B cell (primary cell): ENCODE measurements around the gene SLC4A11. TPM values are rescaled to one million over a fixed set of nuclear protein-coding genes. Genes with fewer than 3 reads are reported as not detected.

Source experiments
- ATAC-seq: fragments of 200-7000 bp; cut with Tn5 transposase; one replicate; pipeline ENCODE4 v1.10.0; 2021; ENCODE audit warnings: low read depth, mild to moderate bottlenecking, moderate number of reproducible peaks, moderate library complexity
- CTCF ChIA-PET: fragments of 350-600 bp; sonication (Branson Sonifier 250); formaldehyde crosslinking; loops from one replicate; lab custom pipeline; 2021; ENCODE audit warnings: antibody characterized with exemption, inconsistent platforms; lab: Charles Lee
- POLR2A ChIA-PET: fragments of 350-600 bp; sonication (Branson Sonifier 250); formaldehyde crosslinking; loops from one replicate; lab custom pipeline; 2021; ENCODE audit warnings: antibody characterized with exemption; lab: Charles Lee
- DNase-seq: peaks from one replicate; pipeline ENCODE4 v3.0.0; 2013
- H2AFZ ChIP-seq: 2 replicates; pipeline ENCODE4 v1.6.1; 2012; ENCODE audit warnings: mild to moderate bottlenecking, low read depth, low read length; ENCODE audit not compliant: insufficient read depth, poor library complexity, severe bottlenecking
- H3K27ac ChIP-seq, 2 donors: 1 replicate in 1 of 2; 2 replicates in 1 of 2; pipeline ENCODE4 v1.5.1; 2012 to 2013; ENCODE audit warnings: low read length in 2 of 2, mild to moderate bottlenecking in 2 of 2, moderate library complexity in 1 of 2
- H3K27me3 ChIP-seq, 4 experiments: fragments of 200-600 bp in 1 of 4; sonication (generic) in 1 of 4; replicated peaks in 1 of 4; 1 replicate in 2 of 4; 2 replicates in 2 of 4; pipeline versions ENCODE4 v1.6.1 to v1.7.0; 2013 to 2016; ENCODE audit warnings: low read length in 3 of 4, mild to moderate bottlenecking in 2 of 4, mixed read lengths in 1 of 4, moderate library complexity in 1 of 4; ENCODE audit not compliant: insufficient read depth in 4 of 4, control insufficient read depth in 3 of 4; ENCODE audit errors: control extremely low read depth in 1 of 4
- H3K36me3 ChIP-seq, 2 experiments: replicated peaks in 1 of 2; 1 replicate in 1 of 2; 2 replicates in 1 of 2; pipeline versions ENCODE4 v1.6.1 to v1.7.1; 2013; ENCODE audit warnings: low read length in 1 of 2; ENCODE audit not compliant: insufficient read depth in 2 of 2, control insufficient read depth in 1 of 2; ENCODE audit errors: control extremely low read depth in 1 of 2, extremely low read depth in 1 of 2
- H3K4me1 ChIP-seq, 2 donors: fragments of 200-600 bp in 1 of 2; sonication (generic) in 1 of 2; 1 replicate in 1 of 2; 2 replicates in 1 of 2; pipeline versions ENCODE4 v1.5.1 to v1.6.1; 2013 to 2017; ENCODE audit warnings: low read length in 2 of 2; ENCODE audit not compliant: control insufficient read depth in 2 of 2, insufficient read depth in 2 of 2
- H3K4me2 ChIP-seq: replicated peaks from 2 replicates; pipeline ENCODE3; 2012; ENCODE audit warnings: mild to moderate bottlenecking, low read depth, low read length; ENCODE audit not compliant: poor library complexity, severe bottlenecking
- H3K4me3 ChIP-seq, 5 experiments: fragments of 200-600 bp in 1 of 5; sonication (generic) in 1 of 5; 1 replicate in 3 of 5; 2 replicates in 2 of 5; pipeline versions ENCODE4 v1.5.1 to v1.7.0; 2011 to 2016; ENCODE audit warnings: low read length in 4 of 5, mild to moderate bottlenecking in 4 of 5, low read depth in 2 of 5, control low read depth in 1 of 5, moderate library complexity in 1 of 5; ENCODE audit not compliant: insufficient read depth in 1 of 5; ENCODE audit errors: control extremely low read depth in 1 of 5, extremely low read depth in 1 of 5
- H3K79me2 ChIP-seq: fragments of 200-600 bp; sonication (generic); one replicate; pipeline ENCODE4 v1.6.0; 2016; ENCODE audit warnings: low read length; ENCODE audit not compliant: control insufficient read depth, insufficient read depth
- H3K9ac ChIP-seq: fragments of 200-600 bp; sonication (generic); 2 replicates; pipeline ENCODE4 v1.6.1; 2017; ENCODE audit warnings: mild to moderate bottlenecking, low read length, moderate library complexity
- H3K9me3 ChIP-seq, 3 donors: one replicate each; pipeline versions ENCODE4 v1.6.1 to v1.7.1; 2013; ENCODE audit warnings: low read length in 2 of 3; ENCODE audit not compliant: control insufficient read depth in 2 of 3, insufficient read depth in 1 of 3; ENCODE audit errors: control extremely low read depth in 1 of 3
- H4K20me1 ChIP-seq: 2 replicates; pipeline ENCODE4 v1.6.0; 2012; ENCODE audit warnings: mild to moderate bottlenecking, low read length; ENCODE audit not compliant: insufficient read depth, control insufficient read depth, poor library complexity, severe bottlenecking
- H3K27ac Mint-ChIP-seq: one replicate; pipeline ENCODE4 v1.8.0; 2021; ENCODE audit warnings: mixed read lengths
- H3K27me3 Mint-ChIP-seq: one replicate; pipeline ENCODE4 v1.8.0; 2021; ENCODE audit warnings: mixed read lengths
- H3K4me1 Mint-ChIP-seq: one replicate; pipeline ENCODE4 v1.8.0; 2021; ENCODE audit warnings: mixed read lengths
- H3K4me3 Mint-ChIP-seq: one replicate; pipeline ENCODE4 v1.8.0; 2021; ENCODE audit warnings: mixed read lengths
- H3K9me3 Mint-ChIP-seq: one replicate; pipeline ENCODE4 v1.8.0; 2022; ENCODE audit warnings: mixed read lengths; ENCODE audit not compliant: insufficient read depth
- EZH2 ChIP-seq: IDR thresholded peaks from 2 replicates; pipeline ENCODE4 v1.6.1; 2012; ENCODE audit warnings: borderline replicate concordance, low read depth, mild to moderate bottlenecking, moderate library complexity, low read length; ENCODE audit not compliant: insufficient read depth, poor library complexity, severe bottlenecking
- WGBS: methylation state at CpG from one replicate; pipeline ENCODE4 v1.1.5; 2013; ENCODE audit warnings: missing lambda C conversion rate; ENCODE audit not compliant: insufficient coverage; 5-methylcytosine and 5-hydroxymethylcytosine counted together
- intact Hi-C: fragments of 100-400 bp; cut with micrococcal nuclease; formaldehyde crosslinking; loops from one replicate; pipeline ENCODE4 v1.10.0; 2022
- polyA plus RNA-seq: library from polyadenylated mRNA; depleted of rRNA; stranded (reverse); fragments of >200 nt; gene quantifications from 2 replicates; pipeline ENCODE4 v1.2.3, GENCODE V29; 2012
- total RNA-seq, 2 donors: library from RNA; stranded (reverse); fragments of 120-200 nt in 1 of 2; gene quantifications; 1 replicate in 1 of 2; 2 replicates in 1 of 2; pipeline versions ENCODE4 v1.2.3 to v1.2.4, GENCODE V29; 2013 to 2022
- TF ChIP-seq, protein P1 (sequence below): fragments of 200-600 bp; IDR thresholded peaks from one replicate; pipeline ENCODE4 v1.8.0; 2022; ENCODE audit warnings: antibody characterized with exemption, mild to moderate bottlenecking

Gene SLC4A11
- total and polyA plus RNA-seq, 2 donors (not counting 1 experiment from before 2014, with no cell fraction given), result 0.85 to 1.6 TPM

DNA sequence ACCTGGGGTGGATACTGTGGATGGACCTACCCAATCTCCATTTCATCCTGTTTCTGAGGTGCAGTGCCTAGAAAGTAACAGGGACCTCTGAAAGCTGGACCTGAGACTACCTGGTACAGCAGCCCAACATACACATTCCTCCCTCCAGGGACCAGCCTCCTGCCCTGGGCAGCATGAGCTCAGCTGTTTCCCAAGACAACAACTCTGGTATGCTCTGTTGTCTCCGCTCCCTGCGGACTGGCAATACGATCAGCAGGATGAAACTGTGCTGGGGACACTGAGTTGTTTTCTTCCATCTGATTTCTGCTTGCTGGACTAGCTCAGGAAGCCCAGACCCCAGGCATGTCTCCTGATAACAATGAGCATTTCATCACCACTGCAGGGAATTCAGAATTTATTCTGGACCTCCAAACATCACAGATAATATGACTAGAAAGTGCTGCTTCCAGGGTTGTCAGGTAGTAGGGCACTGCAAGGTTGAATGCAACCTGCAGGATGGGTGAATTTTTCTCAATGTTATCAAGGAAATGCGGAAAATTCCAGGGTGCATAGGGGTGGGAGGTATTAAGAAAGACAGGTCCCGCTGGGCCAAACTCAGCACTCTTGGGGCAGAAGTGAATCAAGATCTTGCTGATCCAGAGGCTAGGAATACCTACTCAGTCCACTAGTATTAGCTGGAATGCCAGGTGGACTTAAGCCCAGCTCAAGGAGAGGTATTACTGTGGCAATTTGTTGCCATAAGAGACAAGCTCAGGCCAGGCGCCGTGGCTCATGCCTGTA is 38.9 kb upstream of the SLC4A11 start:
- H3K36me3 ChIP-seq, result peaks cover 6 to 8% of the 10 kb centered on the region in 2 experiments
- POLR2A ChIA-PET, result no interaction called here
- Mint-ChIP-seq H3K27me3 (no peaks in the 10 kb centered on the region), H3K4me3 (no peak overlapping the region), H3K4me1 (no peaks in the 10 kb centered on the region), H3K27ac (no peak overlapping the region), H3K9me3 (no peaks in the 10 kb centered on the region)
- H3K27me3 ChIP-seq, result no peaks in the 10 kb centered on the region
- no peak overlapping the region for H3K9ac ChIP-seq
- CTCF ChIA-PET, result interaction anchor here (2.9 kb wide), 1 partner anchor 59 kb away, joined by 14 read pairs; no protein-coding TSS in a partner anchor
- DNase-seq (no peak), ATAC-seq (no peak)
- H3K27ac ChIP-seq, result no peak overlapping the region
- H4K20me1 ChIP-seq, result no peaks in the 10 kb centered on the region
- H3K4me2 ChIP-seq, result no peak overlapping the region
- no peak for TF ChIP-seq EZH2
- TF ChIP-seq, protein P1, sequence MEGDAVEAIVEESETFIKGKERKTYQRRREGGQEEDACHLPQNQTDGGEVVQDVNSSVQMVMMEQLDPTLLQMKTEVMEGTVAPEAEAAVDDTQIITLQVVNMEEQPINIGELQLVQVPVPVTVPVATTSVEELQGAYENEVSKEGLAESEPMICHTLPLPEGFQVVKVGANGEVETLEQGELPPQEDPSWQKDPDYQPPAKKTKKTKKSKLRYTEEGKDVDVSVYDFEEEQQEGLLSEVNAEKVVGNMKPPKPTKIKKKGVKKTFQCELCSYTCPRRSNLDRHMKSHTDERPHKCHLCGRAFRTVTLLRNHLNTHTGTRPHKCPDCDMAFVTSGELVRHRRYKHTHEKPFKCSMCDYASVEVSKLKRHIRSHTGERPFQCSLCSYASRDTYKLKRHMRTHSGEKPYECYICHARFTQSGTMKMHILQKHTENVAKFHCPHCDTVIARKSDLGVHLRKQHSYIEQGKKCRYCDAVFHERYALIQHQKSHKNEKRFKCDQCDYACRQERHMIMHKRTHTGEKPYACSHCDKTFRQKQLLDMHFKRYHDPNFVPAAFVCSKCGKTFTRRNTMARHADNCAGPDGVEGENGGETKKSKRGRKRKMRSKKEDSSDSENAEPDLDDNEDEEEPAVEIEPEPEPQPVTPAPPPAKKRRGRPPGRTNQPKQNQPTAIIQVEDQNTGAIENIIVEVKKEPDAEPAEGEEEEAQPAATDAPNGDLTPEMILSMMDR, result no peak
- intact Hi-C loops, result no loop called here
- no peaks in the 10 kb centered on the region for H3K4me1 ChIP-seq
- no peak overlapping the region for H2AFZ ChIP-seq
- H3K79me2 ChIP-seq, result no peaks in the 10 kb centered on the region
- no peaks in the 10 kb centered on the region for H3K9me3 ChIP-seq
- no peak overlapping the region for H3K4me3 ChIP-seq
- 97% methylated on average over 6 of the region's 7 CpGs for WGBS

DNA sequence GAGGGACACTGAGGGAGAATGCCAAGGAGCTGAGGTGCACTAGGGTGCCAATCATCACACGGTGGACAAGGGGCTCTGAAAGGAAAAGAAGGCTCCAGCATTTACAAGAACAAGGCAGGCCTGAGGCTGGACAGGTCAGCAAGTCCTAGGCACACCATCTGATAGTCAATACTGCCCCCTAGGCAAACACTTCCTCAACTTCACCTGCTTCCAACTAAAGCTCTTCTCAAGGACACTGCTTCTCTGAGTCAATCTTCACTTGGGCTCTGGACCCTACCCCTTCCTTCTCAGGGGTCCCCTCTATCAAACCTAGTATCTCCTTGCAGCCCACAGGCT is 37.7 kb upstream of the SLC4A11 start:
- WGBS, result 67% methylated on average over 1 of the region's 1 CpG
- H3K4me3 Mint-ChIP-seq, result no peak overlapping the region
- no peaks in the 10 kb centered on the region for H3K4me1 ChIP-seq
- H3K79me2 ChIP-seq, result no peaks in the 10 kb centered on the region
- H3K4me1 Mint-ChIP-seq, result no peaks in the 10 kb centered on the region
- H3K27me3 Mint-ChIP-seq, result no peaks in the 10 kb centered on the region
- H3K4me2 ChIP-seq, result no peak overlapping the region
- H3K9me3 ChIP-seq, result no peaks in the 10 kb centered on the region
- intact Hi-C loops, result no loop called here
- POLR2A ChIA-PET, result no interaction called here
- H3K9me3 Mint-ChIP-seq, result no peaks in the 10 kb centered on the region
- H3K4me3 ChIP-seq, result no peak overlapping the region
- no peaks in the 10 kb centered on the region for H4K20me1 ChIP-seq
- DNase-seq (no peak), ATAC-seq (no peak)
- H3K36me3 ChIP-seq, result peaks cover 6 to 8% of the 10 kb centered on the region in 2 experiments
- H2AFZ ChIP-seq, result no peak overlapping the region
- no peak overlapping the region for H3K27ac ChIP-seq
- TF ChIP-seq, protein P1, result no peak
- no peak for TF ChIP-seq EZH2
- H3K27ac Mint-ChIP-seq, result no peak overlapping the region
- no peak overlapping the region for H3K9ac ChIP-seq
- no peaks in the 10 kb centered on the region for H3K27me3 ChIP-seq
- CTCF ChIA-PET, result interaction anchor here (1.4 to 2.9 kb wide), 2 partner anchors 58 to 223 kb away, joined by 5 to 14 read pairs; no protein-coding TSS in a partner anchor
